GM03348 (cell line): ENCODE measurements around the gene TUBA1A.
A peak's percentile ranks its signal among the peaks of the same experiment; 100 is the strongest.
"Not testable (repeated sequence)": the region's sequence is repeated elsewhere in the genome, so short reads cannot be mapped to it uniquely, and the experiment has no call there.

Experiments used
- DNase-seq: peaks from one replicate; pipeline ENCODE4 v3.0.0; 2012; ENCODE audit warnings: low spot score

Gene TUBA1A

DNA sequence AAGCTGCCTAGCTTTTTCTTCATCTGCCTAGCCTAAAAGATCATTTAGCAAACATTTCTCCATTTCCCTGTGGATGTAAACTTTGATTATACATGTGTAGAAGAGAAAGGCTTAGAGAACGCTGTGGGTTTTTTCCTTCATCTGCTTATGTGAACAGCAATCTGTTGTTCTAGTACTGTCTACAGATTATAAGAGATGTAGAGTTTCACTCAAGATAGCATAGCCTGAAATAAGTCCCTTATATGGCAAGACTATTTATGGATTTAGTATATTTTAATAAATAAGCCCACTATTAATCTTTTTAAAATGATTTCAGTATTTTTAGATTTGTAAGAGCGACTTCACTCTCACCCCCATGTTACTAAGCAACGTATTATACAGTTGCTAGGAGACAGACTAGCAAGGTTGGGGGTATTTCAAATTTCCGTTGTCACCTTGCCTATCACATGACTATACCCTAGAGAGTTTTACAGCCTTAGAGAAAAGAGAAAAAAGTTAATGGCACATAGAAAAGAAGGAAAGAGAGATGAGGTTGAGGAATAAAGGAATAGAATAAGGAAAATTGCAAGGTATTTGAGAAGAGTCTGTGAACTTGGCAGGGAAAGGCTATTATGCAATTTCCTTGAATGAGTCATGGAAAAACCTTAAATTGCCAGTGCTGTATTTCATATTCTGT lies 12.2 kb upstream of the TUBA1A start:
- peak; percentile 61 for DNase-seq

DNA sequence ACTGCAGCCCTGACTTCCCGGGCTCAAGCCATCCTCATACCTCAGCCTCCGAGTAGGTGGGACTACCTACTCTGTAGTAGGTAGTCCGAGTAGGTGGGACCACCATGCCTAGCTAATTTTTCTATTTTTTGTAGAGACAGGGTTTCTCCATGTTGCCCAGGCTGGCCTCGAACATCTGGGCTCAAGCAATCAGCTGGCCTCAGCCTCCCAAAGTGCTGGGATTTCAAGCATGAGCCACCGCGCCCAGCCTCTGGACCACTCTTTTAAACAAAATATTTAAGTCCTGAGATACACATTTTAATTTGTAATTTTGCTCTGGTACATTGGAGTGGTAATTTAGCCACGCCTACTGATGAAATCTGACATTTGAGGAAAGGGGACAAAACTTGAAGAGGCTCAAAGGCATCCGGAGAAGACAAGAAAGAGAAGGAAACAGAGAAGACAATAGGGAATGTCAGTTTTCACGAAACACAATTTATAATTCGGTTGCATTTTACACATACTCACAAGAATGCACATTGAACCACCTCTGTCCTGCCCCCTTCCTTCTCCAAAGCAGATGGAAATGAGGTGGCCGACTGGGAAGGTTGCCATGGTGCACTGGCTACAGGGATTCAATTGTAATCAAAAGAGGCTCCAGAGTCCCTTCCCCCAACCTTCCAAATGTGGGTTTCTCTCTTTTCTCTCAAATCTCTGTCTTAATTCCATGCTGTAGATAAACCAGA lies 9.7 kb upstream of the TUBA1A start:
- DNase-seq = peak; percentile 82

DNA sequence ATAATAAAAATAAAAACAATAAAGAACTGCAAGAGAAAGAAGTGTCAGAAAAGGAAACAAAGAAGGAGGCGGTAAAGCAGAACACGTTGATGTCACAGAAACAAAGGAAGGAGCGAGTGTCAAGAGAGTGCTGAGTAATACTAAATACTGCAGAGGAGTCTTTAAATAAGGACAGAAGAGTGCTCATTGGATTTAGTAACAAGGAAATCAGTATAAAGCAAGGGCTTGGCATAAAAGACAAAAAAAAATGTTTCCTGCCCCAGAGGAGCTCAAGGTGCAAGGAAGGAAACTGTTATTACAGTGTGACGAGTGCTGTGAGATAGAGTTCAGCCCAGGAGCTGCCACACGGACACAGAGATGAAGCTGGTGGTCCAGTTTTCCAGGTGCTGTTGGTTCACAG lies 8.4 kb upstream of the TUBA1A start:
- no peak for DNase-seq

DNA sequence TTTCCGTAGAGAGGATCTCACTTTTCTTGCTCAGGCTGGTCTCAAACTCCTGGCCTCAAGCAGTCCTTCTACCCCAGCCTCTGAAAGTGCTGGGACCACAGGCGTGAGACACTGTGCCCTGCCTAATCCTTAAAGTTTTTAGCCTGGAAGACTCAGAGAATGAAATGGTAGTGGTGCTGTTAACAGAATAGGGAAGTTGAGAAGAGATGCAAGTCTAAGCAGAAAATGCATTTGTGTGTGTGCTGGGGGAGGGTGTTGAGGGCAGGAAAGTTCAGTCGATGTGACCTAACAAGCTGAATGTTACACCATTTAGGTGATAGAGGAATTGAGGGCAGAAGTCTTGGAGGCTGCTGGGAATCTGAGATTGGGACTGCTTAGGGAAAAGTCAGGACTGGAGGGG lies 6.9 kb upstream of the TUBA1A start:
- DNase-seq = no peak

DNA sequence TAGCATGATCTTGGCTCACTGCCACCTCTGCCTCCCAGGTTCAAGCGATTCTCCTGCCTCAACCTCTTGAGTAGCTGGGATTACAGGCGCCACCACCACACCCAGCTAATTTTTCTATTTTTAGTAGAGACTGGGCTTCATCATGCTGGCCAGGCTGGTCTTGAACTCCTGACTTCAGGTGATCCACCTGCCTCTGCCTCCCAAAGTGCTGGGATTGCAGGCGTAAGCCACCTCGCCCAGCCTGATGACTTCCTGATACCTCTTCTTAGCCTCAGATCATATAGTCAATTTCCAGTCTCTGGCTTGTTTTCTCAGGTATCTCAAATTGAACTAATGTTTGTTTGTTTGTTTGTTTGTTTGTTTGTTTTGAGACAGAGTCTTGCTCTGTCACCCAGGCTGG lies 4.9 kb upstream of the TUBA1A start:
- DNase-seq = not testable (repeated sequence)

DNA sequence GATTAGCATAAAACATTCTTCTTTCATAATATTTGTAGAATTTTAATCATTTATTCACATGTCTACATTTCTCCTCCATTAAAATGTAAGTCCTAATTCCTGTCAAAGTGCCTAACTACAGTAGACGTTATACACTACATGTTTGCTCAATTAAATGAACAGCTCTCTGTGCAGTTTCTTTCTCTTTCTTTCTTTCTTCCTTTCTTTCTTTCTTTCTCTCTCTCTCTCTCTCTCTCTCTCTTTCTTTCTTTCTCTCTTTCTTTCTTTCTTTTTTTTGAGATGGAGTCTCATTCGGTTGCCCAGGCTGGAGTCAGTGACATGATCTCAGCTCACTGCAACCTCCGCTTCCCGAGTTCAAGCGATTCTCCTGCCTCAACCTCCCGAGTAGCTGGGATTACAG lies 2.6 kb upstream of the TUBA1A start:
- DNase-seq = not testable (repeated sequence)

DNA sequence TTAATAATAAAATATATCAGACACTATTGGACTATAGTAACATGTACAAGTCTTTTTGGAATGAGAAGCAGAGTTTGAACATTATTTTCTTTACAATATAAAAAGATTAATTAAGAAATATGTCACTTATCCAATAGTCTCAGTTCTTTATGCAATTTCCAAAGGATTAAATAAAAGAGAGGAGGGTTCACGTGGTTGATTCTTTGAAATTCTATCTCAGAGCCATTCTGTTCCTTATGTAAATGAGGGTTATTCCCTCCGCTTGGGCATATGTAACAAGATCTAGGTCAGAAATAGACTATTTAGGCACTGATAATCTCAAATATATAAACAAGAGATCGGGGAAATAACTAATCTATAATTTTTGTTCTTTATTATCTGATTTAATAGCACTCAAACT lies 2.1 kb upstream of the TUBA1A start:
- DNase-seq = no peak

DNA sequence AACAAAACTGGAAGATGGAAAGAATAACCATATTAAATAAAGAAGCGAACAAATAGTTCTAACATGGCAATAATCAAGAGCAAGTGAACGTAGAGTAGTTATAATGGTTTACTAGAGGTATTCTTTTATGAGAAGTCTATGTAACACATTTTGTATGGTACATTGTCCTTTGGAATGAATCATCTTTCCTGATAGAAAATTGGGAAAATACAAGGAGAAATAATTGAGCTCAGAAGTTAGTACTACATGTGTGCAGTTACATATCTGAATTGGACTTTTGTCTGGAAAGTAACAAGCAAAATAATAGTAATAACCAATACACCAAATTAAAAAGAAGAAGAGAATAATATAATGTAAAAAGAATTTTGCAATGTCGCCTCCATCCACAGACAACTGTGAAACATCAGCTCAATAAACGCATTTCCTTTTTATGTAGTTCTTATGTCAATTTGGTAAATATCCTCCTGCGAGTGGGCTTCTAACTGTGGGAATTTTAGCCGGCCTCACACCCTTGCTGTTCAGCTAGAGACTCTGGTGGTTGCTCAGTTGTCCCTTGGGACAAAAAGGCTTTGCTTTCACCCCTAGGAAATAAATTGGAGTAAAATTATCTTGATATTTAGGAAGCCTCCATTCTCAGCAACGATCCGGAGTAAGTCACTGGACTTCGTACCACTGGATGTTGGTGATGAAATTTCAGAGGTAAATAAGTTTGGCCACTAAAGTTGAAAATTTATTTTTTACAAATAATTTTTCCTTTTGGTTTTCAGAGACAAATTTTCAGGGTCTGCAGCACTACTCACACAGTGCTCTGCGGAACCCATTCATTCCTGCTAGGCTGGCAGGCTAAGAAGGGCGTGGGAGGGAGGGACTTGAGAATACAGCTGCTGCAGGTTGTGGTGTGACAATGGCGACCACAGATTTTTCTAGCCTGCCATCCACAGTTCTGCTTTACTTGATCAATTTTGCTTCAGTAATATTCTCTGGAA lies 1.1 kb upstream of the TUBA1A start:
- no peak for DNase-seq

DNA sequence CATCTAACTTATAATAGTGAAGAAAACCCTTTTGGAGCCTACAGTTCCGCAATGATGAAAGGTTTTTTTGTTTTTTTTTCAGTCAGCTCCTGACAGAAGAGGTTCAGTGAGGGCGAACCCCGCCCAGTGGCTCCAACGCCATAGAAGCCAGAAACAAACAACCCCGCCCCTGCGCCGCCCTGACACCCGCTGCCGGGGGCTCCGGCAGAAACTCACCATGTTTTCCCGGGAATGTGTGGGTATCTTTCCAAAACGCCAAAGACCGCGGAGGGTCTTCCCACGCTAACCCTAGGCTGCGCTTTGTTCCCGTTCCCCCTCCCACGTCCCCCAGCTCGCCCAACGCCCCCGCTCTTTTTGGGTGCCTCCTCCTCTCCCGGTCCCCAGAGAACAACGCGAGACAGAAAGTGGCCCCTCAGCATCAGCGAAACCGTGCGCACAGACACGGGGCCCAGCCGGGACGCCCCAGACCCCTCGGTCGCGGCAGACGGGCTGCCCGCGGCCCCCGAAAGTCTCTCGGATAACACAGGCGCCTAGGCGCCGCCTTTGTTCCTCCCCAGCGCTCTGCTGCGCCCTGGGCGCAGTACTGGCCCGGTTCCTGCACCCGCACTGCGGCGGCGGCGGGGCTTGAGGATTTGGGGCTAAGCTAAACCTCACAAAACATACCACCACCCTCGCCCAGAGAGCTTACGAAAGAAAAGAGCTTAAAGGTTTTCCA lies 522 bp downstream of the TUBA1A start:
- peak; percentile 83 for DNase-seq

DNA sequence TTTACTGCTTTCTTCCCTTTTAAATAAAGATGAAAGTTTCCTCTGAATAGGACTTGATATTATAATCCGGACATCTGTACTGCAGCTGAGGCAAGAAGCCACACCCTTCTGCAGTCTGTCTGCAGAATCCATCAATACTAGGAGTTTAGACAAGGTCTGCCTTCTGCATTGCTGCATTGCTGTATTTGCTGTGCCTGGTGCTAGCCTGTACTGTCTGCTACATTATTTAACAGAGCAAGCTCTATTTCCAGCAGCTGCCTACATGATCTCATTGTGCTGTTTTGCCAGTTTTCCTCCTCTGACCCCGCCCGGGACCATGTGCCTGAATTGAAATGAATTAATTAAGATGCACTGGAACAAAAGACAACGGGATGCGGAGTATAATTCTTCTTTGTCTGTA lies 1.7 kb downstream of the TUBA1A start:
- peak; percentile 58 for DNase-seq

DNA sequence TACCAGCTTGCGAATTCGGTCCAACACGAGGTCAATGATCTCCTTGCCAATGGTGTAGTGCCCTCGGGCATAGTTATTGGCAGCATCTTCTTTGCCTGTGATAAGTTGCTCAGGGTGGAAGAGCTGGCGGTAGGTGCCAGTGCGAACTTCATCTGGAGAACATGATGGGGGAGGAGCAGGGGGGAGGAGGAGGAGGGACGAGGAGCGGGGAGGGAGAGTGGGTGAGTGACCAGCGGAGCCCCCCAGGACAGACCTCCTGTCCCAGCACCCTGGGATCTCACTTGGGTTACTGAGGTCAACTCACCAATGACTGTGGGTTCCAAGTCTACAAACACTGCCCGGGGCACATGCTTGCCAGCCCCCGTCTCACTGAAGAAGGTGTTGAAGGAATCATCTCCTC lies 2.6 kb downstream of the TUBA1A start:
- not testable (repeated sequence) for DNase-seq

DNA sequence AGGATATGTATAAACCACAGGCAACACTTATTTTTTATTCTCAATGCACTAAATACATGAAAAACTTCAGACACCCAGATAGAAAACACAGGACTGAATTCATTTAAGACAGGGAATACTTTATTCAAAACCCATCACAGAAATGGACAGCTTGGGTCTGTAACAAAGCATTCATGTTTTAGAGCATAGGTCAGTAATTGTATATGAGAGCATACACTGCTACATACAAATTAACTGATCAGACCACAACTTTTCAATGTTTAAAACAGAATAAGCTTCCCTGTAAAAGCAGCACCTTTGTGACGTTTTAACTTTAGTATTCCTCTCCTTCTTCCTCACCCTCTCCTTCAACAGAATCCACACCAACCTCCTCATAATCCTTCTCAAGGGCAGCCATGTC lies 4.2 kb downstream of the TUBA1A start:
- DNase-seq = not testable (repeated sequence)

DNA sequence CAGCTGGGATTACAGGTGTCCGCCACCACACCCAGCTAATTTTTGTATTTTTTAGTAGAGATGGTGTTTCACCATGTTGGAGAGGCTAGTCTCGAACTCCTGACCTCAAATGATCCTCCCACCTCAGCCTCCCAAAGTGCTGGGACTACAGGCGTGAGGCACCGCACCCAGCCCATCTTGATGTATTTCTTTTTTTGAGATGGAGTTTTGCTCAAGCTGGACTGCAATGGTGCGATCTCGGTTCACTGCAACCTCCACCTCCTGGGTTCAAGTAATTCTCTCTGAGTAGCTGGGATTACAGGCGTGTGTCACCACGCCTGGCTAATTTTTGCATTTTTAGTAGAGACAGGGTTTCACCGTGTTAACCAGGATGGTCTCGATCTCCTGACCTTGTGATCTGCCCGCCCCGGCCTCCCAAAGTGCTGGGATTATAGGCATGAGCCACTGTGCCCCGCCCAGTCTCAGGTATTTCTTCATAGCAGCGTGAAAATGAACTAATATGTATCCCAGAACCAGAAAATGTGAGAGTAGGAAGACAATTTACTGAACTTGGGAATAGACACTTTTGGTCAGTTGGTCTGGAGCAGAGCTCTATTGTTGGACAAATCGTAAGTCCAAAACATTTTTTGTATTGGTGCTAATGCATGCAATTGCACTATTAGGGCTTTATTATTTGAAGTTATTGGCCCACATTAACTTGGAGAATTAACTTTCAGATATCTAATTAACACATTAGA lies 5.5 kb downstream of the TUBA1A start:
- not testable (repeated sequence) for DNase-seq

DNA sequence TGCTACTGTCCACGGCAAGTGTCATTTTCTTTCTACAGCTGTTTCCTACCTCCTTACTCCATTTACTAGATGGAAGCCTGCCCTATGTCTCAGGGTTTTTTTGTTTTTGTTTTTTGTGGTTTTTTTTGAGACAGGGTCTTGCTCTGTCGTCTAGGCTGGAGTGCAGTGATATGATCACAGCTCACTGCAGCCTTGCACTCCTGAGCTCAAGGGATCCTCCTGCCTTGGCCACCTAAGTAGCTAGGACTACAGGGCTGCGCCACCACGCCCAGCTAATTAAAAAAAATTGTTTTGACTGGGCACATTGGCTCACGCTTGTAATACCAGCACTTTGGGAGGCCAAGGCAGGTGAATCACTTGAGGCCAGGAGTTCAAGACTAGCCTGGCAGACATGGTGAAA lies 14.7 kb downstream of the TUBA1A start:
- no peak for DNase-seq

DNA sequence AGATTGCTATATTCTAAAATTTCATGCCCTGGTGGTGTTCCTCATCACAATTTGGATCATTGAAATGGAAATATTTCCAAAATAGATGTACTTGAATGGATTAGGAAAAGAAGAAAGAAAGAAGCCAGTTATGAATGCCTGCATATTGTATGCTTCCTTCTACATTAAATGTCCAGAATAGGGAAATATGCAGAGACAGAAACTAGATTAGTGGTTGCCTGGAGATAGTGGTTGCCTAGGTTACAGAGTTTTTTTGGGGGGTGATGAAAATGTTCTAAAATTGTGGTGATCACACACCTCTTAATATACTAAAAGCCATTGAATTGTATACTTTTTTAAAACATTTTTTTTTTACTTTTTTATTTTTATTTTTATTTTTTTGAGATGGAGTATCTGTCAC lies 18.0 kb downstream of the TUBA1A start:
- DNase-seq = no peak

DNA sequence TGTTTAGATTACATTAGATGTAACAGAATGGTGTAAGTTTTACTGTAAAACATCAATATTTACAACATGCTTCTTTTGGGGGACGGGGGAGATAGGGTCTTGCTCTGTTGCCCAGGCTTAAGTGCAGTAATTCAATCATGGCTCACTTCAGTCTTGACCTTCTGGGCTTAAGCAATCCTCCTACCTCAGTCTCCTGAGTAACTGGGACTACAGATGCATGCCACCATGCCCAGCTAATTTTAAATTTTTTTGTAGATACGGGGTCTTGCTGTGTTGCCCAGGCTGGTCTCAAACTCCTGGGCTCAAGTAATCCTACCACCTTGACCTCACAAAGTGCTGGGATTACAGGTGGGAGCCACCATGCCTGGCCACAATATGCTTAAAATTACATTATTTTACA lies 23.8 kb downstream of the TUBA1A start:
- no peak for DNase-seq

DNA sequence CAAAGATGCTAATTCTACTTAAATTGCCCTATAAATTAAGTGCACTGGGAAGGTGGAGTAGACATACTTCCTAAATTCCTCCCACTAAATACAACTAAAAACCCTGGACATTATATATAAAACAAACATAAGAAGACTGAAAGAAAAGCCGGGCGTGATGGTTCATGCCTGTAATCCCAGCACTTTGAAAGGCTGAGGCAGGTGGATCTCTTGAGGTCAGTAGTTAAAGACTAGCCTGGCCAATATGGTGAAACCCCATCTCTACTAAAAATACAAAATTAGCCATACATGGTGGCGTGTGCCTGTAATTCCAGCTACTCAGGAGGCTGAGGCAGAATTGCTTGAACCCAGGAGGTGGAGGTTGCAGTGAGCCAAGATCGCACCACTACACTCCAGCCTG lies 27.0 kb downstream of the TUBA1A start:
- not testable (repeated sequence) for DNase-seq

DNA sequence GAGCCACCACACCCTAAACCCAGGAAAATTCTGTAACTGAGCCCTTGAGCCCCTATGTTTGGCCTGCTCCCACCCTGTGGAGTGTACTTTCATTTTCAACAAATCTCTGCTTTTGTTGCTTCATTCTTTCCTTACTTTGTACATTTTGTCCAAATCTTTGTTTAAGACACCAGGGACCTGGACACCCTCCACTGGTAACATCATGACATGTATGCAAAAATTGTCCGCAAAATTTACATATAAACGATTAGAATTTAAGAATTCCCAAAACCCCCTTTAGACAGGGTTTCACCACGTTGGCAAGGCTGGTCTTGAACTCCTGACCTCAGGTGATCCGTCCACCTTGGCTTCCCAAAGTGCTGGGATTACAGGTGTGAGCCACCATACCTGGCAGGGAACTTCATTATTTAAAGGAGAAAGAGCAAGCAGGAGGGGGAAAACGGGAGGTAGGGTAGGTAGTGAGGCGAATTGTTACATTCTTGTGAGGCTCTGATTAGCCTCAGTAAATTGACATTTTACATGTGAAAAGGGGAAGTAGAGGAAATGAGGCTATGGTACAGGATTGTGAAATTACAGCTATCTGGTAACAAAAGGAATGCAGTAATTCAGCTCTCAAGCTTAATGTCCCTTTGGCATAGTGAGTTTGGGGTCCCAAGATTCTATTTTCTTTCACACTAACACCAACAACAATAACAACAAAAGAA lies 27.6 kb downstream of the TUBA1A start:
- no peak for DNase-seq

DNA sequence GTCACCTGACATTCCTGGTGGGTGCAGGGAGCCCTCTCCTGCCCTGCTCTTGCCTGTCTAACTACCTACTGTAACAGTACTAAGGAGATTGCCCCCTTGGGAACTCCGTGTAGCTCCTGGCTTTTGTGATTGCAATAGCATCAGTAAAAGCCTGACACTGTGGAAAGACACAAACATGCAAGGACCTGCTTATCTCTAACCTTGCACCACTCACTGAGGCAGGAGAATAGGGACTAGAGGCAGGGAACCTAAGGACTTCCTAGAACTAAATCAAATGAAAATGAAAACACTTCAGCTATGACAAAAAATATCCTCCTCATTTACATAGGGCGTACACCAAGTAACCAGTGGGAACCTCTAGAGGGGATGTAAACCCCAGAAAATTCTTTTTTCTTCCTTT lies 28.5 kb downstream of the TUBA1A start:
- DNase-seq = no peak

DNA sequence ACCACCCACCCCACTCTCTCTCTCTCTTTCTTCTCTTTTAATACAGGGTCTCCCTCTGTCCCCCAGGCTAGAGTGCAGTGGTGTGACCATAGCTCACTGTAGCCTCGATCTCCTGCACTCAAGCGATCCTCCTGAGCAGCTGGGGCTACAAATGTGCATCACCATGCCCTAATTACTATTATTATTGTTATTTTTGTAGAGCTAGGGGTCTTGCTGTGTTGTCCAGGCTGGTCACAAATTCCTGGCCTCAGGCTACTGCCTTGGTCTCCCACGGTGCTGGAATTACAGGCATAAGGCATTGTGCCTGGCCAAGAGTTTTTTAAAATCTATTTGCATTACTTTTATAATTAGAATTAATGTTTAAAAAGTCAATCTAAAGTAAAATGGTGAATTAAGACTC lies 34.7 kb downstream of the TUBA1A start:
- no peak for DNase-seq

DNA sequence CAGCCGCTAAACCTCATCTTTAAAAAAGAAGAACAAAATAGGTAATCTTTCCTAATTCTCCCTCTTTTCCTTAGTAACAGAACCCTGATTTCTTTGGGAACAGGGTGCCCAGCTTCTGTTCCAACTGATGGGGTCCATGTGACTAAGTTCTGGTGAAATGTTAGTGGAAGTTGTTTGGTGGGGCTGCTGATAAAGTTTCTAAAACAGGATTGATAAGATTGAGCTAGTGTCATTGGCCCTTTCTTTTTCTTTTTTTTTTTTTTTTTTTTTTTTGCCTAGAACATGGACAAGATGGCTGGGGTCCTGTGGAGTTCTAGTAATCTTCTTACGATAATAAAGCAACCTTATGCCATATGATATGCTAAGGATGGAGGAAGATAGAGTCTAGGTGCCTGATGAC lies 41.5 kb downstream of the TUBA1A start:
- DNase-seq = no peak
